HG03558 (cell line): Measurements from ENCODE around the gene MPP1.
"Not testable (repeated sequence)": the region's sequence is repeated elsewhere in the genome, so short reads cannot be mapped to it uniquely, and the experiment has no call there.

Experiments used
- ATAC-seq: cut with Tn5 transposase; IDR thresholded peaks from one replicate; pipeline ENCODE4 v1.9.1; 2021; ENCODE audit warnings: moderate number of reproducible peaks; ENCODE audit not compliant: unreplicated experiment; ENCODE audit errors: extremely low read depth

Gene MPP1

GRCh38 chrX:154804957-154805695 lies at the start of gene MPP1:
Gene MPP1, minus strand, starts transcription at chrX:154805485. Its CDS starts 112 bp downstream, at chrX:154805373.
- no peak for ATAC-seq

- no peak for ATAC-seq
These were observed 45.8 kb upstream of the MPP1 start for GRCh38 chrX:154850957-154851611.

GRCh38 chrX:154840856-154841255 lies 35.6 kb upstream of the MPP1 start:
- no peak for ATAC-seq

- ATAC-seq = no peak
These were observed 30.9 kb upstream of the MPP1 start for GRCh38 chrX:154836163-154836562.

- no peak for ATAC-seq
These were observed 29.3 kb upstream of the MPP1 start, which contains the start of gene SMIM9 for GRCh38 chrX:154834562-154834961. Gene SMIM9, minus strand, starts transcription at chrX:154834662. Its CDS starts 3,806 bp downstream, at chrX:154830856.

GRCh38 chrX:154833746-154834274 lies 28.5 kb upstream of the MPP1 start:
- no peak for ATAC-seq

GRCh38 chrX:154829926-154830442 lies 24.7 kb upstream of the MPP1 start:
- no peak for ATAC-seq

- ATAC-seq = no peak
These were observed 23.8 kb upstream of the MPP1 start for GRCh38 chrX:154829134-154829533.

- ATAC-seq = no peak
These were observed 22.7 kb upstream of the MPP1 start for GRCh38 chrX:154828016-154828408.

- peak; percentile 87 for ATAC-seq
These were observed 22.1 kb upstream of the MPP1 start for GRCh38 chrX:154827194-154828015.

GRCh38 chrX:154825586-154825985 lies 20.3 kb upstream of the MPP1 start:
- ATAC-seq = not testable (repeated sequence)

- no peak for ATAC-seq
These were observed 19.4 kb upstream of the MPP1 start for GRCh38 chrX:154824638-154825037.

- no peak for ATAC-seq
These were observed 16.7 kb upstream of the MPP1 start for GRCh38 chrX:154822029-154822428.

GRCh38 chrX:154821523-154821922 lies 16.2 kb upstream of the MPP1 start:
- no peak for ATAC-seq

GRCh38 chrX:154819771-154820341 lies 14.6 kb upstream of the MPP1 start:
- no peak for ATAC-seq

- no peak for ATAC-seq
These were observed 13.9 kb upstream of the MPP1 start for GRCh38 chrX:154818916-154819770.

- not testable (repeated sequence) for ATAC-seq
These were observed 11.8 kb upstream of the MPP1 start for GRCh38 chrX:154817048-154817618.

- not testable (repeated sequence) for ATAC-seq
These were observed 11.1 kb upstream of the MPP1 start for GRCh38 chrX:154816326-154816898.
